Measurements from ENCODE around the gene CCDC201.

The CCDC201 gene, protein sequence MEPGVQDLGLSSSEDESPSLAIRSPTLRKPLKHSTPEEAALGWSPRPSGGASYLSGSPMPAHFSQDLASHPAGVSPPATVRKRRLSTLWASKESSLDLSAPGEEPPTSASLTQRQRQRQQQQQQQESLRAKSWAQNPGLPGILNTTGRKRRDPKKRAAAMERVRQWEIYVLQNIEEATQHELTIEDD

DNA sequence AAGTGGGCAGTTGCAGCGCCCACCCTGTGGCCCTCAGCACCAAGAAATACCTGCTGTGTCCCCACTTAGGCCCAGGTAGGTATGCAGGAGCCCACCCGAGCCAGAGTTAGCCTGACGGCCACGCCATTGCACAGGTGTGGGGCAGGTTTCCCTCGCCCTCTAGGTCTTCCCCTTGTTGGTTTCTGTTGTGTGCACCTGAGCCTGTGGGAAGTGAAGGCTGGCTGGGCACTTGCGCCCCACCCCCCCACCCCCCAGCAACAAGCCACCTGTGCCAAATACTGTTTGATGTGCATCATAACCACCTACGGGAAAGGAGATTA, at the start of gene CCDC201:
Gene CCDC201 (minus strand): TSS at position 48 of the 320 bp plus-strand sequence. CDS start 75 bp downstream, outside the sequence.
- no peak for DNase-seq

DNA sequence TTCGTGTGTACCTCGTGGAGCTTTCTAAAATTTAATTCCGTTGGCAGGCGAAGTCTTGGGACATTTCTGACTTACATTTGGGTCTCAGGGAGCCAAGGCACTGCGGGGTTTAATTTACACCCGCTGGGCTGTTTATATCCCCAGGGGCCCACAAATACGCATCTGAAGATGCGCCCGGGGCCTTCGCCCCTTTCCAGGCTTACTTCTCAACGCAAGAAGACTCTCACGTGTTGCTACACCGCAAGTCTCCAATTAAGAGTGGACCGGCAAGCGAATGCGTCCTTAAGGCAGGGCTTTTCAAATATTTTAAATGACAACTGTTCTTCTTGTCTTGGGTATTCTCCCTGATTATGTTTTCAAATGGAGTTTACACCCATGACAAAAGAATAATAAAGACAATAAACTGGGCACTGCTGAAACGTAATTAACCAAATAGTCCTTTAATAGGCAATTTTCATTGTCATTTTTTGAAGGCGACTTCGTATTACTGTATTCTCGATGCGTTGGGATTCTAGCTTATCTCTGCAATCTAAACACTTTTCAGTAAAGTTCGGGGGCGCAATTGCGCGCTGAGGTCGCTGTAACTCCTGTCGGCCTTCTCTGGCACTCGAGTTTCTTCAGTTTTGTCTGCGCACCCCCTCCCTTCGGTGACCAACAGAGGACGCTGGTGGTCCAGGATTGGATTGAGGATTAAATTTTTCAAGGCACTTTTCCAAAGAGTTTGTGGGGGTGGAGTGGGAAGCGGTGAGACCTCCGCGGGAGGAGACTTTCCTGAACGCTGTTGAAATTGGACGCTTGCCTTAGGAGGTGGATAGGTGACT, 49.0 kb upstream of the CCDC201 start:
- no peak for DNase-seq

DNA sequence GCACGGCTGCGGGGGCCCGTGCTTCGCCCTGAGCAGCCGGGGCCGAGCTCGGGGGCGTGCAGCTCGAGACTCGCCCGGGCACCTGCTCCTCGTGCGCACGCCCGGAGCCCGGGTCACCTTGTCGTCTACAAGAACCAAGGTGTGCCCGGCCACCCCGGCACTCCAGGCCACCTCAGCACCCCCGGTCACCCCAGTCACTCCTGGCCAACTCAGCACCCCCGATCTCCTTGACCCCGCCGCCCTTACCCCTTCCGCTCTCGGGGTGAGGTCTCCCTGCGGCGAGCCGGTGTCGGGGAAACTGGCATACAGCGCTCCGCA, 48.5 kb upstream of the CCDC201 start:
- DNase-seq: no peak

DNA sequence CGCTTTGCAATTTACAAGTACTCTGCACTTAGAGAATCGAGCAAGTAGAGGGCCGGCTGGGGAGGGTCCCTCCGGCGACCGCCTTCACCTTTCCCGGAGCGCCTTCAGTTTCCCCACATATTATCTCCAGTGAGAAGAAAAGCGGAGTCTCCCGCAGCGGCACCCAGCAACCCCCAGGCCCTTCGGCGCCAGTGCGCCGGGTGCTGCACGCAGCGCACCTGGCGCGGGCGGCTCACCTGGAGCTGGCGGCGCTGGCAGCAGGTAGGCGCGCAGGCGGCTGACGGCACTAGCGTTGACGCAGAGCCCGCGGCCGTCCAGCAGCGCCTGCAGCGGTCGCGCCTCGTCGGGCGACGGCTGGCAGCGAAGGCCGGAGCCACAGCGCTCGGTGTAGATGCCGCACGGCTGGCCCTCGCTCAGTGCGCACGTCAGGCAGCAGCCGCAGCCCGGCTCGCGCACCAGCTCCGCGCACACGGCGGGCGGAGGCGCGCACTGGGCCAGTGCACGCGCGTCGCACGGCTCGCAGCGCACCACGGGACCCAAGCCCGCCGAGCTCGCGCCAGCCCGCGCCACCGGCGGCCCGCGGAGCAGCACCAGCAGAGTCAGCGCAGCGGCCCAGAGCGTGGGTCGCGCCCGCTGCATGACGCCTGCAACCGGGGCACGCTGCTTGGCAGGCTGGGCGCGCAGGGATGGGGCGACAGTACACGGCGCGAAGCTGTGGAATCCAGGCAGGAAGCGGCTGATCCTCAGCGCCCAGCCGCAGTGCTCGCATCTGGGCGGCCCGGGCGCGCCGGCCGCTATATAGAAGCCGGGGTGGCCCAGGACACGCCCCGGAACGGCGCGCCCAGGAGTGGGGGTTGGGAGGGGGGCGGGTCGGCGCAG, 47.9 kb upstream of the CCDC201 start, which contains the start of gene IGFBP3:
Gene IGFBP3 (minus strand): TSS at position 771 of the 879 bp plus-strand sequence. CDS start 132 bp downstream, at position 639.
- DNase-seq: peak; percentile 40

DNA sequence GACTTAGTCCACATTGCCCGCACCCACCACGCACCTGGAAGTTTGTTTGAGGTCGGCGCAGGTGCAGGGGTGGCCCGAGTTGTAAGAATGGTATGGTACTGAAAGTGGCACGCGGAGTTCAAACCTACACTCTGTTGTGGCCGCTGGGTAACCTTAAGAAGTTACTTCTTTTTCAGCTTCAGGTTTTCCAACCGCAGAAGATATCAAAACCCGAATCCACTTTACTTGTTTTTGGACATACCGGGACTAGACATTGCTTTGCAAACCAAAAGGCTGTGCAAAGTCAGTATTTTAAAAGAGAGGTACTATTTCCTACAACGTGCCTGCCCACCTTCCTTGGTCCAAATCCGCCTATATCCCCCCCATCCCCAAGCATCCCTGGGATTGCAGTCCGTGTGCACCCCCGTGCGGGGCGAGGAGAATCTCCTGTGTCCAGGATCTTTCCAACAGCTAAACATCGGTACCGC, 47.1 kb upstream of the CCDC201 start:
- DNase-seq: no peak

DNA sequence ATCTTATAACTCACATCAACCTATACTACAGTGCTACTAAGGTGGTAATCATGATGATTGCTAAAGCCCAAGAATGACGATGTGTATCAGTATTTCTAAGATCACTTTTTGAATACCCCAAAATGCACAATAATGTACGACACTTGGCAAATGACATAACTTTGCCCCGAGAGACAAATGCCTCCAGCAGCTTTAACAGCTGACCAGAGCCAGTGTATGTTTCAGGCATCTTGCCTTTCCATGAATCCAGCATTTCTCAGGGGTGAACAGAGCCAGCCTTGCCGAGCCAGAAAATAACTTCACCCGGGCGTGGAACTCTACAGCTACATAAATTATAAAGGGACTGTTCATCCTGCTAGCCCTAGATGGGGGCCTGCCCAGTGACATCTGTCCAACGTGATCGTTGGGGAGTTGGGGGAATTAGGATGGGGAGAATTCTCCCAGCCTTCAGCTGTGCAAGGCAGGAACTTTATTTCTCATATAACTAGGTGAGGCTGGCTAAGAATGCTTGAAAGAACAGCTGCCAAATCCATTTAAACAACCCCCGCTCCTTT, 46.4 kb upstream of the CCDC201 start:
- no peak for DNase-seq

DNA sequence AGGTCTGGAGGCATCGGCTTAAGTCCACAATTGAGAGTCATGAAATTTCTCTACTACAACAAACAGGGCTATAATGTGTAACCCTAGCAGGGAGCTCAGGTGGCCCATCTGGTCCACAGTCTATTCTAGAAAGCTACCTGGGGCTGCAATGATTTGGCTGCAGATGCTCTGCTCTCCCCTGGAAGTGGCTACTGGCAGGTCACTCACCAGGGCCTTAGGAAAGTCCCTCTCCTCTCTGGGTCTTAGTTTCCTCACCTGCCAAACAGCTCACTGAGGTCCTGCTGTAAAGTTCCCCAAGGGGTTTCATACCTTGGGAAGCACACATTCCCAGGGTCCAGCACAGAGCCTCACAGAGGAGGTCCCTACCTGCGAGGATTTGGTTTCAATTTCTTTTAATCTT, 45.7 kb upstream of the CCDC201 start:
- DNase-seq: no peak

DNA sequence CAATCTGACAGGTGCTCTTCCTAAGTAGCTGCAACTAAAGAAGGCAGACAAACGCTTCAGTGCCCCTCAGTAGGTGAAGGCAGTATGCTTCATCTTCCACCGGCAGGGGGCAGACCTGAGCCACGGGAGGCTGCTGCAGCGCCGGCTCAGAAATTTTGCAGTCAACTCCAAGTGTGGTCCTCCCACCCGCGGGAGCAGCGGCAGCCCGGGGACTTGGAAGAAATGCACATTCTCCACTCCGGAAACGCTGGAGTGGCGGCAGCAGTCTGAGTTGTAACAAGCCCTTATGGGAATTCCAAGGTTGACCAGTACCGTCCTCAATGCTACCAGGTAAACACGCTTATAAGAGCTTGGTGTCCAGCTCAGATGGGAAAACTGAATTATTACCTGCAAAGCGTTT, 44.8 kb upstream of the CCDC201 start:
- peak; percentile 32 for DNase-seq

DNA sequence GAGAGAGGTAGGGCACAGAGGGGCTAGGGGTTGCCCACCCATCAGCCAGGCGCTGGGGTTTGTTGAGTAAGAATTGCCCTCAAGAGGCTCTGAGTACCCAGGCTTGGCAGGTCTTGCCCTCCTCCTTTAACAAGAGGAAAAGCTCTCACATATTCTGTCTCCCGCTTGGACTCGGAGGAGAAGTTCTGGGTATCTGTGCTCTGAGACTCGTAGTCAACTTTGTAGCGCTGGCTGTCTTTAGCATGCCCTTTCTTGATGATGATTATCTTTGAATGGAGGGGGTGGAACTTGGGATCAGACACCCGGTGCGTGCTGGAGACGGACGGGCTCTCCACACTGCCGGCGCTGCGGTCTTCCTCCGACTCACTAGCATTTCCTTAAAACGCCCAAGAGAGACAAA, 44.2 kb upstream of the CCDC201 start:
- DNase-seq: no peak

DNA sequence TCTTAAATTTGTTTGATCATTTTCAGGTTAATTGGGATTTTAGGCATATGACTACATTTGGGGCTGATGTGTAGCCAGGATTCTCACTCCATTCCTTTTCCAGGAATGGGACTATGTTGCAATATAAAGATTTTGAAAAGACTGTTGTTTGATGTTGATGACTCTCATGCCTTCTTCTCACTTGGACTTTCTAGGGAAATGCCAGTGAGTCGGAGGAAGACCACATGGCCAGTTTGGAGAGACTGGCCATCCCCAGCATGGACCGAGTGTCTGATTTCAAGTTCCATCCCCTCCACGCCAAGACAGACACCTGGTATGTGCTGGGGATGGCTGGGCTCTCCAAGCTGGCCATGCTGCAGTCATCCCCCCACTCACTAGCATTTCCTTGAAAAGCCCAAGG, 42.7 kb upstream of the CCDC201 start:
- DNase-seq: no peak

DNA sequence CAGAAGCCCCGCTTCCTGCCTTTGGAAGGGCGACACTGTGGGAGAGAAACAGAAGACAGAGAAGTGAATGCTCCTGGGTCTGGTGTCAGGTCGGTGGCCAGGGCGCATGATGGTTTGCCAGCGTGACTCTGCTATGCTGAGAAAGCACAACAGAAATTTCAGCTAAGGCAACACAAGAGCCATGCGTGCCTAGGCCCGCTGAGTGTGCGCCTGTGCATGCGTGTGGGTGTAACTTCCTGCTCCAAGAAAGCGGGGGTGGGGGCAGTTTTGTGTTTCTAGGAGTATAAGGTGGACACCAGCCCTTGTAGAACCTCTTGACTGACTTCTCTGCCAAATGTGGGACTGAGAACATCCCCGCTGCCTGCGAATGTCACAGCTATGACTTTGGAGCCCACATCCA, 42.0 kb upstream of the CCDC201 start:
- DNase-seq: no peak

DNA sequence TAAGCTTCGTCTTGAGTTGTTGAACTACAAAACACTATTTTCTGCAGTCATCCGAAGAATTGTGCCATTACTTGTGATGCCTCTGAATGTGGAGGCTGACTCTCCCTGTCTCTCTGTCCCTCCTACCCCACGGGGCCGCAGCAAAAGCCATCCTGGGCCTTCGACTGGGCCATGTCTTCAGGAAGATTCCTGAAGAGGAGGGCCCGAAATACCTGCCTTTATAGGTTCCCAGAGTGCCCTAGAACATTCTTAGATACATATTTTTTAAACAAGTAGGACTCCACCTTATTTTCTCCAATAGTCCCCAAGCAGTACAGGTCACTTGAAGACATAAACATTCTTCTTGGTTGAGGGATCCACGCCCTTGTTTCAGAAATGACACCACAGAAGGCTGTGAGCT, 40.1 kb upstream of the CCDC201 start:
- DNase-seq: no peak

DNA sequence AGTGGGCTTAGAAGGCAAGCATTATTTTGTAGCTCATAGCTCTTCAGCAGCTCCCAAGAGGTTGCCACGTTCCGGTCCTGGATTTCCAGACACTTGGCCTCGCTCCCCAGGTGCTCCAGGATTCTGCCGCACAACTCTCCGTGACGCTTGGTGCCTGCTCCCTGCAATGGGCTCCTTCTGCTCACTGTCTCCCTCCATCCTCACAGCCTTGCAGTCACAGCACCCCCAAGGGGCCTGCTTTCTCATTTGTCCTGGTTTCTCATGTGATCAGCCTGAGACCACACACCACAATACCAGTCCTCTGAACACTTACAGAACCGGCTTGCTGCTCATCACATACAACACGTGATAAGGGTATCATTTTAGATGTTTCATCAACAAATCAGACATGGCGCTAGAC, 38.4 kb upstream of the CCDC201 start:
- no peak for DNase-seq

DNA sequence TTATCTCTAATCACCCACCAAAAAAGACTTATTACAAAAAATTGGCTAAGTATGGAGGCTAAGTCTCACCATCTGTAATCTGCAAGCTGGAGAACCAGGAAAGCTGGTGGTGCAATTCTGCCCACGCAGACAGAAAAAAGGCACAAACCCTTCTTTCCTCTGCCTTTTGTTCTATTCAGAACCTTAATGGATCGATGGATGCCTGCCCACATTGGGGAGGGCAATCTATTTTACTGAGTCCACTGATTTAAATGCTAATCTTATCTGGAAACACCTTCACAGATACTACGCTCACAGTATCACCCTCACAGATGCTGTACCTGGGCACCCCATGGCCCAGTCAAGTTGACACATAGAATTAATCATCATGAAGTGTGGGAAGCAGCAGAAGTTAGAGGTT, 38.0 kb upstream of the CCDC201 start:
- DNase-seq: no peak

DNA sequence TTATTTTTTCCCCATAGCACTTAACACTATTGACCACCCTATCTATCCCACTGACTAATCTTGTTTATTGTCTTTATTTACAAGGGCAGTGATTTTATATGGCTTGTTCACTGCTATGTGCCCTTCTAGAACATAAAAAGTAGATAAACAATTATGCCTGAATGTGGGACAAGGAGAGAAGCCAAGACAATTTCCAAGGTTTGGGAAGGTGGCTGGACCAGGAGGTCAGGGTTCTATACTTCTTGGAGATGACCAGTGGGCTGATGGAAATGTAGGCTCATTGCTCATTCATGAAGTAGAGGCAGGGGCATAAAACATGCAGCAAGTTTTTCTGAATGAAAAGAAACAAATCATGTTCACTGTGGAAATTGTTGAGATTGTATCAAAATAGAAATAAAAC, 36.7 kb upstream of the CCDC201 start:
- no peak for DNase-seq

DNA sequence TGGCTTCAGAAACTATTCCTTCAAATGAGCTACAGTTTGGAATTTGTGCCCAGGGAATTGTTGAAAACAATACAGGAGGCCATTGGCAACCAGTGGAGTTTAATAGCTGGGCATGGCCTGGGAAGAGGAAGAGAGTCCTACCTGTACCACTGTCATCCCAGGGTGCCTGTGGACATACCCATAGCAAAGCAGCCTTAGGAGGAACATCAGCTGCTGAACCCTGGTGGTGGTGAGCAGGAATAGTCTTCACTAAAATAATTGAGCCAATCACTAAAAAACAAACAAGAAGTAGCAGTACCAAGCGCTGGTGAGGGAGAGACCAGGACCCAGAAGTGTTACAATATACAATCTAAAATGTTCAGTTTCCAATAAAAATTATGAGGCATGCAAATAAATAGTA, 29.9 kb upstream of the CCDC201 start:
- DNase-seq: no peak

DNA sequence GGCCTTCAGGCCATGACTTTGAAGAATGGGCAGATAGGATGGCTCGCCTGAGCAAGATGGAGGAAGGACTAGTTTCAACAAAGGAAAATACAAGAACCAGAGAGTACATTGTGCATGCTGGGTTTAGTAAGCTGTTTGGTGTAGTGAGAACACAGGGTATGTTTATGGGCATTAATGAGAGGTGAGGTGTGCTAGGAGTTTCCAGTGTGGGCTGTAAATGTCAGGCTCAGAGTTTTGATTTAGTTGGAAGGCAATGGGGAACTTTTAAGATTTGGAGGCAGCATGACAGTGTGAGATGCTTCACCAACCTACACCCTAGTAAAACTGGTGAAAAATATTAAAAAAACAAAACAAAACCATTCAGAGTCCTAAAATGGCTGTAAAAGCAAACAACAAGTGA, 28.7 kb upstream of the CCDC201 start:
- DNase-seq: no peak

DNA sequence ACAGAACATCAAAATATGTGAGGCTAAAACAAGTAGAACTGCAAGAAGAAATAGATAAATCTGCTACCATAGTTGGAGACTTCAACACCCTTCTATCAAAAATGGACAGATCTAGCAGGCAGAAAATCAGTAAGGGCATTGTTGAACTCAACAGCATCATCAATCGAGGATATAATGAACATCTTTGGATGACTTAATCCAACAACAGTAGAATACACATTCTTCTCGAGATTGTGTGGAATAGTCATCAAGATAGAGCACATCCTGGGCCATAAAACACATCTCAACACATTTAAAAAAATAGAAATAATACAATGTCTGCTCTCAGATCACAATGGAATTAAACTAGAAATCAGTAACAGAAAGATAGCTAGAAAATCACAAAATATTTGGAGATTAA, 25.3 kb upstream of the CCDC201 start:
- no peak for DNase-seq

DNA sequence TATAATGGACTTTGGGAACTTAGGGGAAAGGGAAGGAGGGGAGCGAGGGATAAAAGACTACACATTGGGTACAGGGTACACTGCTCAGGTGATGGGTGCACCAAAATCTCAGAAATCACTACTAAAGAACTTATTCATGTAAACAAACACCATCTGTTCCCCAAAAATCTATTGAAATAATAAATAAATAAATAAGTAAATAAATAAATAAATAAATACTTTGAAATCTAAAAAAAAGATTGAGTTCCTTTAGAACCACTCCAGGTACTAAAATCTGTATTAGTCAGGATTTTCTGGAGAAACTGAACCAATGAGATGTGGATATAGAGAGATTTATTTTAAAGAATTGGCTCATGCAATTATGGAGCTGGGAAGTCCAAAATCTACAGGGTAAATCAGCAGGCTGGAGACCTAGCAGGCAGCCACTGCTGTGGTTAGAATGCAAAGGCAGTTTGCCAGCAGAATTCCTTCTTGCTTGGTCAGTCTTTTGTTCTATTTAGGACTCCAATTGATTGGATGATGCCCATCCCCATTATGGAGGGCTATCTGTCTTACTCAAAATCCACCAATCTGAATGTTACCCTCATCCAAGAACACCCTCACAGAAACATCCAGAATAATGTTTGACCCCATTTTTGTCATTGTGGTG, 24.3 kb upstream of the CCDC201 start:
- no peak for DNase-seq

DNA sequence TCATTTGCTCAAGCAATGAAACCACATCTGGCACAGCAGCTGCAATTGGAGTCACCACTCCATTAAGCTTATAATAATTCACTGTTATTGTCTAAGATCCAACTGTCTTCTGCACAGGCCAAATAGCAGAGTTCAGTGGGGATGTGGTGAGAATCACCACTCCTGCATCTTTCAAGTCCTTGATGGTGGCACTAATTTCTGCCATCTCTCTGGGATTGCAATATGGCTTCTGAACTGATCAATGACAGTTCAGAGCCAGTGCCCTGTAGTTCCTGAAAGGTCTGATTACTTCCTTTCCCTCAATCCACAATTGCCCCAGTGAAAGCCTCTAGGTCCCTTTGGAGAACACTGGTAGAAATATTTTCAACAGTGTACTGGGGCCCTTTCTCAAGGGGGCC, 21.8 kb upstream of the CCDC201 start:
- DNase-seq: no peak

DNA sequence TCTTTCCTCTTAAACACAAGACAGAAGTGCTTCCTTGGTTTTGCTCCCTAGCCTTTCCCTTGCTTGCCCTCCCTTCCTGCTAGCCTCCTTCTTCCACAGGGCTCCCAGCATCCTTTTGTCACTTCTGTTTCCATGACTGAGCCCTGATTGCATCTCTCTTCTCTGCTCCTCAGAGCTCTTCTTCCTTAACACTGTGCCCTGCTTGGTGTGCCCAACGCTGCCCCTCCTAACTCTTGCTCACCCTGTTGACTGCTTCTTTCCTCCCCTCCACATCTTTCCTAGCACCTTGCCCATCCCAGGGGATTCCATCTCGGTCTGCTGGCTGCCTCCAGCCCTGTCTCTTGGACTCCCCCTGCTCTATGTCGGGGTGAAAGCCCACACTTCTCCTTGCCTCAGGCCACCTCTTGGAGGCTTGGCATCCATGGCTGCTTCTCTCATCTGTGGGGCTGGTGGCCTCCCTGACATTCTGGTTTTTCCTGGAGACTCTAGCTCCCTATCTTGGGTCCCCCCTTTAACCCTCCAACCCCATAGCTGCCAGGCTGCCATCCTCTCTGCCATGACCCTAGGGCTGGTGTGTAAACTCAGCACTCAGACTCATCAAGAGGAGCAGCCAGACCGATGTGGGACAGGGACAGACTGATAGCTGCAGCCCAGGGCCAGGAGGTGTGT, 21.2 kb upstream of the CCDC201 start:
- DNase-seq: no peak

DNA sequence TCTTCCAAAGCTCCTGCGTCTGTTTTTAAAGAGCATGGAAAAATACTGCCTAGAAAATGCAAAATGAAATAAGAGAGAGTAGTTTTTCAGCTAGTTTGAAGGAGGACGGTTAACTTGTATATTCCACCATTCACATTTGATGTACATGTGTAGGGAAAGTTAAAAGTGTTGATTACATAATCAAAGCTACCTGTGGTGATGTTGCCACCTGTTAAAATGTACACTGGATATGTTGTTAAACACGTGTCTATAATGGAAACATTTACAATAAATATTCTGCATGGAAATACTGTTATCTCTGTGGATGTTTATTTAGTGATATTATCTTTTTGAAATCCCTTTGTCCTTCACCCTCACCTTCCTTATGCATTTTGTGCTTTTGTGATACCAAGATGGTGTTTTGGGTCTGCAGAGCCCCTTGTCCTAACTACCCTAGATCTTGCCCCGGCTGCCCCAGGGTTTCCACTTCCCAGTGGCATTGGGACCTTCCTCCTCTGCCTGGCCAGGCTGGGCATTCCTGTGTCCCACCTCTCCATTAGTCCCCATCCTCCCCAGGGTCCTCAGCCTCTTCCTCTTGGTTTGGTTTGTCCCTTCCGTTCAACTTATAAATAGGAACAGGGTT, 20.6 kb upstream of the CCDC201 start:
- DNase-seq: no peak
